HEK293 (cell line): Measurements from ENCODE around the gene SSBP3.
A peak's percentile ranks its signal among the peaks of the same experiment; 100 is the strongest.

ENCODE experiments used
- CTCF ChIA-PET: fragments of 350-600 bp; formaldehyde crosslinking; extraction: SDS; loops from one replicate; lab custom pipeline; 2021; ENCODE audit warnings: antibody characterized with exemption; lab: Yijun Ruan, JAX
- POLR2A ChIA-PET: fragments of 300-600 bp; formaldehyde crosslinking; extraction: SDS; loops from one replicate; lab custom pipeline; 2020; ENCODE audit warnings: antibody characterized with exemption, inconsistent platforms; lab: Yijun Ruan, JAX
- H3K27ac ChIP-seq: fragments of 200-500 bp; sonication (Bioruptor generic); 2 replicates; pipeline ENCODE4 v1.5.1; 2014; ENCODE audit warnings: low read depth, low read length, control low read depth, inconsistent platforms; ENCODE audit errors: extremely low read depth
- H3K36me3 ChIP-seq, 2 experiments: fragments of 200-500 bp in 1 of 2; sonication (Bioruptor generic) in 1 of 2; 1 replicate in 1 of 2; 2 replicates in 1 of 2; pipeline ENCODE4 v1.5.1; 2014 to 2017; ENCODE audit warnings: inconsistent platforms in 2 of 2, low read length in 2 of 2; ENCODE audit not compliant: control insufficient read depth in 2 of 2, insufficient read depth in 1 of 2
- H3K4me1 ChIP-seq: fragments of 200-500 bp; sonication (Bioruptor generic); 2 replicates; pipeline ENCODE4 v1.5.1; 2014; ENCODE audit warnings: mild to moderate bottlenecking, low read length, inconsistent platforms; ENCODE audit not compliant: control insufficient read depth, insufficient read depth
- H3K4me3 ChIP-seq: 2 replicates; pipeline ENCODE4 v1.5.1; 2011; ENCODE audit warnings: low read depth, mild to moderate bottlenecking, control low read depth, low read length, moderate library complexity
- H3K9me3 ChIP-seq: fragments of 200-500 bp; sonication (Bioruptor generic); 2 replicates; pipeline ENCODE4 v1.5.1; 2014; ENCODE audit warnings: low read depth, low read length, inconsistent platforms; ENCODE audit not compliant: control insufficient read depth, insufficient read depth
- BCL11B ChIP-seq: fragments of 450-650 bp; formaldehyde crosslinking; IDR thresholded peaks from 2 replicates; pipeline ENCODE4 v1.5.1; 2016; ENCODE audit warnings: low read depth, missing biosample characterization, missing genetic modification characterization
- HOXD13 ChIP-seq: sonication (generic); formaldehyde crosslinking; IDR thresholded peaks from 2 replicates; pipeline ENCODE4 v1.8.0; 2022; ENCODE audit warnings: missing genetic modification reagents, borderline replicate concordance
- OSR2 ChIP-seq: fragments of 450-650 bp; formaldehyde crosslinking; IDR thresholded peaks from 2 replicates; pipeline ENCODE4 v1.5.1; 2016; ENCODE audit warnings: missing biosample characterization, missing genetic modification characterization
- PRDM4 ChIP-seq: fragments of 450-650 bp; formaldehyde crosslinking; IDR thresholded peaks from 2 replicates; pipeline ENCODE4 v1.5.1; 2017; ENCODE audit warnings: missing biosample characterization, missing genetic modification characterization
- RBAK ChIP-seq: fragments of 450-650 bp; formaldehyde crosslinking; IDR thresholded peaks from 2 replicates; pipeline ENCODE4 v1.5.1; 2016; ENCODE audit warnings: missing biosample characterization, missing genetic modification characterization
- SP7 ChIP-seq: fragments of 450-650 bp; formaldehyde crosslinking; IDR thresholded peaks from 2 replicates; pipeline ENCODE4 v1.5.1; 2016; ENCODE audit warnings: missing biosample characterization, missing genetic modification characterization
- ZBTB11 ChIP-seq: fragments of 450-650 bp; formaldehyde crosslinking; conservative IDR thresholded peaks from 2 replicates; pipeline ENCODE4 v1.5.1; 2016; ENCODE audit warnings: low read depth, missing biosample characterization, missing genetic modification characterization
- ZNF132 ChIP-seq: fragments of 450-650 bp; formaldehyde crosslinking; IDR thresholded peaks from 2 replicates; pipeline ENCODE4 v1.5.1; 2017; ENCODE audit warnings: missing biosample characterization, missing genetic modification characterization, borderline replicate concordance
- ZNF23 ChIP-seq: fragments of 450-650 bp; formaldehyde crosslinking; IDR thresholded peaks from 2 replicates; pipeline ENCODE4 v1.5.1; 2016; ENCODE audit warnings: missing biosample characterization, missing genetic modification characterization, borderline replicate concordance
- ZNF274 ChIP-seq, 2 experiments: fragments of 200-500 bp in 1 of 2; fragments of 450-650 bp in 1 of 2; sonication (Bioruptor generic) in 1 of 2; formaldehyde crosslinking in 1 of 2; IDR thresholded peaks; 2 replicates each; pipeline versions ENCODE4 v1.5.1 to v1.6.1; 2014 to 2016; ENCODE audit warnings: borderline replicate concordance in 1 of 2, inconsistent platforms in 1 of 2, low read length in 1 of 2, missing biosample characterization in 1 of 2, missing genetic modification characterization in 1 of 2
- ZNF341 ChIP-seq: fragments of 450-650 bp; formaldehyde crosslinking; IDR thresholded peaks from 2 replicates; pipeline ENCODE4; 2016; ENCODE audit warnings: low read depth, missing biosample characterization, missing genetic modification characterization
- ZNF513 ChIP-seq: fragments of 450-650 bp; IDR thresholded peaks from 2 replicates; pipeline ENCODE4 v1.5.1; 2018; ENCODE audit warnings: missing biosample characterization, missing genetic modification characterization
- ZNF555 ChIP-seq: fragments of 450-650 bp; formaldehyde crosslinking; conservative IDR thresholded peaks from 2 replicates; pipeline ENCODE4 v1.5.1; 2017; ENCODE audit warnings: missing biosample characterization, mild to moderate bottlenecking, missing genetic modification characterization, inconsistent platforms
- ZNF560 ChIP-seq: fragments of 450-650 bp; formaldehyde crosslinking; IDR thresholded peaks from 2 replicates; pipeline ENCODE4 v1.5.1; 2017; ENCODE audit warnings: missing biosample characterization, missing genetic modification characterization, borderline replicate concordance
- ZNF645 ChIP-seq: fragments of 450-650 bp; formaldehyde crosslinking; IDR thresholded peaks from 2 replicates; pipeline ENCODE4; 2016; ENCODE audit warnings: missing biosample characterization, missing genetic modification characterization
- ZNF664 ChIP-seq: fragments of 450-650 bp; formaldehyde crosslinking; IDR thresholded peaks from 2 replicates; pipeline ENCODE4 v1.5.1; 2016; ENCODE audit warnings: missing biosample characterization, missing genetic modification characterization
- ZSCAN5A ChIP-seq: fragments of 450-650 bp; formaldehyde crosslinking; IDR thresholded peaks from 2 replicates; pipeline ENCODE4 v1.5.1; 2016; ENCODE audit warnings: missing biosample characterization, missing genetic modification characterization
- ZXDB ChIP-seq: fragments of 450-650 bp; formaldehyde crosslinking; IDR thresholded peaks from 2 replicates; pipeline ENCODE4 v1.5.1; 2016; ENCODE audit warnings: missing biosample characterization, missing genetic modification characterization

Gene SSBP3

GRCh38 chr1:54403405-54403804 lies 2.8 kb downstream of the SSBP3 start (continued):
- 0 out of 2 replicates have a peak, but pooled peaks have one; percentile 19 for TF ChIP-seq BCL11B
- TF ChIP-seq ZNF132 (tag by site-specific recombination) = no peak
- 0 out of 2 replicates have a peak, but pooled peaks have one; percentile 35 for TF ChIP-seq PRDM4

GRCh38 chr1:54402896-54403295 lies 3.3 kb downstream of the SSBP3 start:
- Histone ChIP-seq H3K36me3 (peaks cover 14 to 54% of the 10 kb centered on the region in 2 experiments), H3K27ac (no peak overlapping the region), H3K4me1 (peaks cover 8% of the 10 kb centered on the region), H3K9me3 (no peaks in the 10 kb centered on the region), H3K4me3 (no peak overlapping the region)
- ChIA-PET CTCF (interaction anchor here (1.2 to 2.6 kb wide), 2 partner anchors 20 to 87 kb away, joined by 4 to 13 read pairs; no protein-coding TSS in a partner anchor), POLR2A (no interaction called here)
- TF ChIP-seq ZBTB11 (tag by site-specific recombination) (no peak), RBAK (no peak), ZNF555 (no peak), ZNF560 (tag by site-specific recombination) (no peak), ZNF274 (IDR thresholded peaks at IDR 0.05; ENCODE audit: low read length) (no peak), ZNF274 (tag by site-specific recombination; IDR thresholded peaks at IDR 0.05; ENCODE audit: borderline replicate concordance) (no peak), ZNF132 (tag by site-specific recombination) (no peak), ZNF23 (tag by site-specific recombination) (no peak)
- TF ChIP-seq, all 188 proteins: peak for 0

GRCh38 chr1:54401799-54402198 lies 4.4 kb downstream of the SSBP3 start:
- POLR2A ChIA-PET = no interaction called here
- H3K4me3 ChIP-seq = no peak overlapping the region
- TF ChIP-seq OSR2 (tag by site-specific recombination) (peak; percentile 18; the same call in 1 of the 2 replicates), ZSCAN5A (tag by site-specific recombination) (no peak), ZNF513 (tag by site-specific recombination) (no peak), SP7 (peak; percentile 92), ZNF645 (tag by site-specific recombination) (no peak), HOXD13 (CRISPR knock-in tag) (no peak), ZNF664 (tag by site-specific recombination) (no peak), ZNF341 (no peak), ZXDB (tag by site-specific recombination) (no peak)
- H3K27ac ChIP-seq = no peak overlapping the region
- H3K36me3 ChIP-seq = peaks cover 14 to 65% of the 10 kb centered on the region in 2 experiments
- H3K9me3 ChIP-seq = no peaks in the 10 kb centered on the region
- CTCF ChIA-PET = interaction anchor here (0.7 to 0.8 kb wide), 2 partner anchors 67 to 92 kb away, joined by 3 read pairs; no protein-coding TSS in a partner anchor
- H3K4me1 ChIP-seq = peaks cover 6% of the 10 kb centered on the region
